Activated naive CD4-positive, alpha-beta T cell treated with anti-CD3 and anti-CD28 coated beads, Interleukin-2, amount 50 U/mL, for 24 hours (primary cell): Measurements from ENCODE around the gene TNKS1BP1.
"Not testable (repeated sequence)": the region's sequence is repeated elsewhere in the genome, so short reads cannot be mapped to it uniquely, and the experiment has no call there.

Experiments used
- H3K27ac Mint-ChIP-seq: one replicate; pipeline ENCODE4 v1.8.0; 2021; ENCODE audit warnings: mild to moderate bottlenecking, mixed read lengths
- H3K27me3 Mint-ChIP-seq: one replicate; pipeline ENCODE4 v1.8.0; 2021; ENCODE audit warnings: mixed read lengths
- H3K36me3 Mint-ChIP-seq: one replicate; pipeline ENCODE4 v1.8.0; 2021; ENCODE audit warnings: mixed read lengths
- H3K4me1 Mint-ChIP-seq: one replicate; pipeline ENCODE4 v1.8.0; 2021; ENCODE audit warnings: mixed read lengths
- H3K4me3 Mint-ChIP-seq: one replicate; pipeline ENCODE4 v1.8.0; 2021; ENCODE audit warnings: mild to moderate bottlenecking, mixed read lengths
- H3K9me3 Mint-ChIP-seq: one replicate; pipeline ENCODE4 v1.8.0; 2021; ENCODE audit warnings: mixed read lengths

Gene TNKS1BP1

GRCh38 chr11:57299150-57299737, 25.5 kb downstream of the TNKS1BP1 start:
- Mint-ChIP-seq H3K4me1 (no peaks in the 10 kb centered on the region), H3K36me3 (peaks cover 39% of the 10 kb centered on the region), H3K27ac (no peak overlapping the region), H3K9me3 (no peaks in the 10 kb centered on the region), H3K27me3 (no peaks in the 10 kb centered on the region), H3K4me3 (no peak overlapping the region)

GRCh38 chr11:57297221-57297620, 27.5 kb downstream of the TNKS1BP1 start:
- Mint-ChIP-seq H3K4me1 (no peaks in the 10 kb centered on the region), H3K4me3 (no peak overlapping the region), H3K27me3 (no peaks in the 10 kb centered on the region), H3K36me3 (peaks cover 35% of the 10 kb centered on the region), H3K27ac (no peak overlapping the region), H3K9me3 (no peaks in the 10 kb centered on the region)

- H3K27ac Mint-ChIP-seq, H3K4me1 Mint-ChIP-seq, H3K9me3 Mint-ChIP-seq, H3K4me3 Mint-ChIP-seq, H3K27me3 Mint-ChIP-seq: not testable (repeated sequence)
- peaks cover 27% of the 10 kb centered on the region for H3K36me3 Mint-ChIP-seq
Observed at GRCh38 chr11:57296205-57296604, 28.5 kb downstream of the TNKS1BP1 start.

- Mint-ChIP-seq H3K9me3 (no peaks in the 10 kb centered on the region), H3K27ac (no peak overlapping the region), H3K4me3 (no peak overlapping the region), H3K36me3 (peaks cover 14% of the 10 kb centered on the region), H3K27me3 (no peaks in the 10 kb centered on the region), H3K4me1 (no peaks in the 10 kb centered on the region)
Observed at GRCh38 chr11:57294225-57295131, 30.3 kb downstream of the TNKS1BP1 start.

GRCh38 chr11:57290288-57290687, 34.5 kb downstream of the TNKS1BP1 start:
- Mint-ChIP-seq H3K4me1 (no peaks in the 10 kb centered on the region), H3K9me3 (no peaks in the 10 kb centered on the region), H3K36me3 (no peaks in the 10 kb centered on the region), H3K27ac (no peak overlapping the region), H3K4me3 (no peak overlapping the region), H3K27me3 (peaks cover 4% of the 10 kb centered on the region)

GRCh38 chr11:57288771-57289579, 35.8 kb downstream of the TNKS1BP1 start:
- no peaks in the 10 kb centered on the region for H3K4me1 Mint-ChIP-seq
- no peak overlapping the region for H3K27ac Mint-ChIP-seq
- H3K27me3 Mint-ChIP-seq = peaks cover 4% of the 10 kb centered on the region
- H3K36me3 Mint-ChIP-seq = no peaks in the 10 kb centered on the region
- no peak overlapping the region for H3K4me3 Mint-ChIP-seq
- H3K9me3 Mint-ChIP-seq = no peaks in the 10 kb centered on the region

GRCh38 chr11:57287884-57288283, 36.9 kb downstream of the TNKS1BP1 start:
- no peaks in the 10 kb centered on the region for H3K4me1 Mint-ChIP-seq
- no peak overlapping the region for H3K4me3 Mint-ChIP-seq
- H3K27ac Mint-ChIP-seq = no peak overlapping the region
- H3K9me3 Mint-ChIP-seq = no peaks in the 10 kb centered on the region
- no peaks in the 10 kb centered on the region for H3K36me3 Mint-ChIP-seq
- H3K27me3 Mint-ChIP-seq = peaks cover 4% of the 10 kb centered on the region

- H3K36me3 Mint-ChIP-seq = no peaks in the 10 kb centered on the region
- no peaks in the 10 kb centered on the region for H3K9me3 Mint-ChIP-seq
- H3K4me1 Mint-ChIP-seq = no peaks in the 10 kb centered on the region
- peaks cover 4% of the 10 kb centered on the region for H3K27me3 Mint-ChIP-seq
- no peak overlapping the region for H3K4me3 Mint-ChIP-seq
- H3K27ac Mint-ChIP-seq = no peak overlapping the region
Observed at GRCh38 chr11:57283231-57283990, 41.3 kb downstream of the TNKS1BP1 start.

GRCh38 chr11:57281546-57281945, 43.2 kb downstream of the TNKS1BP1 start:
- H3K9me3 Mint-ChIP-seq, H3K27me3 Mint-ChIP-seq, H3K4me3 Mint-ChIP-seq, H3K27ac Mint-ChIP-seq, H3K36me3 Mint-ChIP-seq, H3K4me1 Mint-ChIP-seq: not testable (repeated sequence)

- no peaks in the 10 kb centered on the region for H3K36me3 Mint-ChIP-seq
- no peaks in the 10 kb centered on the region for H3K9me3 Mint-ChIP-seq
- H3K27me3 Mint-ChIP-seq = peaks cover 12% of the 10 kb centered on the region
- H3K4me3 Mint-ChIP-seq = no peak overlapping the region
- no peak overlapping the region for H3K27ac Mint-ChIP-seq
- peaks cover 5% of the 10 kb centered on the region for H3K4me1 Mint-ChIP-seq
Observed at GRCh38 chr11:57279116-57279515, 45.6 kb downstream of the TNKS1BP1 start.

GRCh38 chr11:57278721-57279095, 46.0 kb downstream of the TNKS1BP1 start:
- Mint-ChIP-seq H3K27ac (no peak overlapping the region), H3K27me3 (peaks cover 12% of the 10 kb centered on the region), H3K4me3 (no peak overlapping the region), H3K9me3 (no peaks in the 10 kb centered on the region), H3K4me1 (peaks cover 5% of the 10 kb centered on the region), H3K36me3 (no peaks in the 10 kb centered on the region)

- H3K9me3 Mint-ChIP-seq = peaks cover 3% of the 10 kb centered on the region
- no peak overlapping the region for H3K4me3 Mint-ChIP-seq
- peaks cover 12% of the 10 kb centered on the region for H3K27me3 Mint-ChIP-seq
- peaks cover 5% of the 10 kb centered on the region for H3K4me1 Mint-ChIP-seq
- no peaks in the 10 kb centered on the region for H3K36me3 Mint-ChIP-seq
- H3K27ac Mint-ChIP-seq = no peak overlapping the region
Observed at GRCh38 chr11:57277845-57278720, 46.7 kb downstream of the TNKS1BP1 start.

- Mint-ChIP-seq H3K4me1 (peaks cover 5% of the 10 kb centered on the region), H3K9me3 (peaks cover 5% of the 10 kb centered on the region), H3K36me3 (no peaks in the 10 kb centered on the region), H3K27ac (no peak overlapping the region), H3K27me3 (peaks cover 12% of the 10 kb centered on the region), H3K4me3 (no peak overlapping the region)
Observed at GRCh38 chr11:57276971-57277675, 47.6 kb downstream of the TNKS1BP1 start.
